SK-N-SH (cell line): ENCODE results near the gene STAB1. TPM values are rescaled to one million over a fixed set of nuclear protein-coding genes. Genes with fewer than 3 reads are reported as not detected.

ENCODE experiments used
- CTCF ChIA-PET: fragments of 300-600, 350-600 bp; formaldehyde crosslinking; extraction: SDS; loops from one replicate; lab custom pipeline; 2021; lab: Yijun Ruan, JAX
- POLR2A ChIA-PET: fragments of 350-600 bp; sonication (Branson Sonifier 250); formaldehyde crosslinking; extraction: SDS; loops from one replicate; lab custom pipeline; 2020; ENCODE audit warnings: antibody characterized with exemption, inconsistent platforms; lab: Yijun Ruan, JAX
- DNase-seq: peaks from one replicate; pipeline ENCODE4 v3.0.0; 2012
- H2AFZ ChIP-seq: fragments of 200-600 bp; sonication (generic); 2 replicates; pipeline ENCODE4 v1.8.1; 2016; ENCODE audit warnings: antibody characterized with exemption, mild to moderate bottlenecking, low read depth
- H3F3A ChIP-seq: fragments of 200-600 bp; sonication (generic); replicated peaks from 2 replicates; pipeline ENCODE3; 2016; ENCODE audit warnings: antibody characterized with exemption, mild to moderate bottlenecking; ENCODE audit not compliant: insufficient read depth
- H3K27ac ChIP-seq, 2 experiments: fragments of 200-500 bp in 1 of 2; fragments of 200-600 bp in 1 of 2; sonication (Bioruptor generic) in 1 of 2; sonication (generic), shearing (Covaris generic) in 1 of 2; 2 replicates each; pipeline versions ENCODE4 v1.5.1 to v1.6.1; 2014 to 2016; ENCODE audit warnings: low read depth in 2 of 2, inconsistent platforms in 1 of 2, low read length in 1 of 2, mild to moderate bottlenecking in 1 of 2, mixed read lengths in 1 of 2
- H3K27me3 ChIP-seq: fragments of 200-600 bp; sonication (generic), shearing (Covaris generic); 2 replicates; pipeline ENCODE4 v1.6.1; 2016; ENCODE audit warnings: mixed run types; ENCODE audit not compliant: insufficient read depth
- H3K36me3 ChIP-seq, 2 experiments: fragments of 200-500 bp in 1 of 2; fragments of 200-600 bp in 1 of 2; sonication (Bioruptor generic) in 1 of 2; sonication (generic) in 1 of 2; replicated peaks in 1 of 2; 2 replicates each; pipeline versions ENCODE3 to v1.5.1; 2014 to 2016; ENCODE audit warnings: low read length in 1 of 2, mild to moderate bottlenecking in 1 of 2; ENCODE audit not compliant: insufficient read depth in 2 of 2, control insufficient read depth in 1 of 2
- H3K4me1 ChIP-seq, 2 experiments: fragments of 200-500 bp in 1 of 2; fragments of 200-600 bp in 1 of 2; sonication (Bioruptor generic) in 1 of 2; sonication (generic), shearing (Covaris generic) in 1 of 2; 2 replicates each; pipeline versions ENCODE4 v1.5.1 to v1.6.1; 2014 to 2016; ENCODE audit warnings: low read depth in 1 of 2, low read length in 1 of 2, mixed run types in 1 of 2; ENCODE audit not compliant: insufficient read depth in 2 of 2, control insufficient read depth in 1 of 2
- H3K4me2 ChIP-seq: fragments of 200-600 bp; sonication (generic), shearing (Covaris generic); 2 replicates; pipeline ENCODE4 v1.6.1; 2017; ENCODE audit warnings: mixed run types
- H3K4me3 ChIP-seq, 2 experiments: fragments of 200-500 bp in 1 of 2; fragments of 200-600 bp in 1 of 2; sonication (Bioruptor generic) in 1 of 2; sonication (generic), shearing (Covaris generic) in 1 of 2; 2 replicates each; pipeline versions ENCODE4 v1.5.1 to v1.8.1; 2014 to 2016; ENCODE audit warnings: low read depth in 2 of 2, inconsistent platforms in 1 of 2, low read length in 1 of 2, mild to moderate bottlenecking in 1 of 2, mixed read lengths in 1 of 2, moderate library complexity in 1 of 2
- H3K79me2 ChIP-seq: fragments of 200-600 bp; sonication (generic); 2 replicates; pipeline ENCODE4 v1.8.1; 2017; ENCODE audit warnings: mild to moderate bottlenecking; ENCODE audit not compliant: insufficient read depth
- H3K9ac ChIP-seq: fragments of 200-600 bp; sonication (generic); 2 replicates; pipeline ENCODE4 v1.6.1; 2017; ENCODE audit warnings: mixed run types
- H3K9me2 ChIP-seq: fragments of 200-600 bp; sonication (generic); 2 replicates; pipeline ENCODE4 v1.6.1; 2017; ENCODE audit warnings: mixed run types
- H3K9me3 ChIP-seq: fragments of 200-600 bp; sonication (generic); 2 replicates; pipeline ENCODE4 v1.6.1; 2017; ENCODE audit warnings: mixed run types, mild to moderate bottlenecking, moderate library complexity
- H4K20me1 ChIP-seq: fragments of 200-600 bp; sonication (generic); 2 replicates; pipeline ENCODE4 v1.6.1; 2017; ENCODE audit warnings: mild to moderate bottlenecking, mixed run types; ENCODE audit not compliant: insufficient read depth
- ELF1 ChIP-seq: IDR thresholded peaks from 2 replicates; pipeline ENCODE4 v1.4.0; 2012
- EZH2phosphoT487 ChIP-seq: fragments of 200-600 bp; sonication (generic); IDR thresholded peaks from 2 replicates; pipeline ENCODE4 v1.6.1; 2017; ENCODE audit warnings: low read depth, mixed run types, mild to moderate bottlenecking, antibody characterized with exemption, moderate library complexity, borderline replicate concordance
- POLR2AphosphoS5 ChIP-seq: IDR thresholded peaks from 2 replicates; pipeline ENCODE4 v1.6.1; 2012; ENCODE audit warnings: low read depth, low read length
- REST ChIP-seq: IDR thresholded peaks from 2 replicates; pipeline ENCODE4 v1.6.1; 2012; ENCODE audit warnings: mild to moderate bottlenecking, low read depth, low read length, moderate library complexity
- TCF12 ChIP-seq: IDR thresholded peaks from 2 replicates; pipeline ENCODE4 v1.4.0; 2012
- ZBTB33 ChIP-seq: IDR thresholded peaks from 2 replicates; pipeline ENCODE4 v1.4.0; 2012; ENCODE audit warnings: low read depth, borderline replicate concordance
- WGBS: methylation state at CpG from one replicate; pipeline ENCODE4 v1.1.6; 2017; ENCODE audit warnings: low lambda C conversion rate; 5-methylcytosine and 5-hydroxymethylcytosine counted together
- polyA plus RNA-seq, 3 experiments: library from polyadenylated mRNA; depleted of rRNA; stranded (reverse); fragments of >200 nt; gene quantifications; 2 replicates each; pipeline ENCODE4 v1.2.3, GENCODE V29; 2012

STAB1 gene
- polyA plus RNA-seq, 1 of the 3 experiments (the other 2 are of a cell fraction) = 0.05 TPM

- TF ChIP-seq EZH2phosphoT487 (no peak), REST (no peak)
Observed at GRCh38 chr3:52483081-52483480, 12.1 kb upstream of the STAB1 start (continued).

GRCh38 chr3:52483577-52484381 is 11.4 kb upstream of the STAB1 start:
- no peak overlapping the region for H3K9ac ChIP-seq
- no peak overlapping the region for H3K4me3 ChIP-seq
- DNase-seq = no peak
- no peaks in the 10 kb centered on the region for H3K9me2 ChIP-seq
- H3K27ac ChIP-seq = peak overlapping the region; percentile 48 to 83
- no peaks in the 10 kb centered on the region for H3F3A ChIP-seq
- H4K20me1 ChIP-seq = no peaks in the 10 kb centered on the region
- TF ChIP-seq ELF1 (no peak), ZBTB33 (no peak), POLR2AphosphoS5 (0 out of 2 replicates have a peak, but pooled peaks have one; percentile 15), TCF12 (peak; percentile 41)
- TF ChIP-seq, all 33 proteins: peak for 2
- peaks cover 0 to 46% of the 10 kb centered on the region in 2 experiments; a peak in 1 of 4 replicates for H3K4me1 ChIP-seq
- WGBS = 77% methylated on average over 9 of the region's 13 CpGs
- no peak overlapping the region for H2AFZ ChIP-seq
- H3K27me3 ChIP-seq = no peaks in the 10 kb centered on the region
- no peaks in the 10 kb centered on the region for H3K9me3 ChIP-seq
- ChIA-PET POLR2A (no interaction called here), CTCF (interaction anchor here (2.8 kb wide), 1 partner anchor 38 kb away, joined by 13 read pairs; the partner anchor contains the start of gene SEMA3G)
- no peaks in the 10 kb centered on the region for H3K79me2 ChIP-seq
- peak overlapping the region; percentile 13; the same call in 1 of the 2 replicates for H3K4me2 ChIP-seq
- H3K36me3 ChIP-seq = peaks cover 20 to 62% of the 10 kb centered on the region in 2 experiments
